GM04503 (cell line): ENCODE data around the gene HAO2.

Source experiments
- DNase-seq: peaks from one replicate; pipeline ENCODE4 v3.0.0-alpha.2; 2012; ENCODE audit warnings: low read depth

Gene HAO2

DNA sequence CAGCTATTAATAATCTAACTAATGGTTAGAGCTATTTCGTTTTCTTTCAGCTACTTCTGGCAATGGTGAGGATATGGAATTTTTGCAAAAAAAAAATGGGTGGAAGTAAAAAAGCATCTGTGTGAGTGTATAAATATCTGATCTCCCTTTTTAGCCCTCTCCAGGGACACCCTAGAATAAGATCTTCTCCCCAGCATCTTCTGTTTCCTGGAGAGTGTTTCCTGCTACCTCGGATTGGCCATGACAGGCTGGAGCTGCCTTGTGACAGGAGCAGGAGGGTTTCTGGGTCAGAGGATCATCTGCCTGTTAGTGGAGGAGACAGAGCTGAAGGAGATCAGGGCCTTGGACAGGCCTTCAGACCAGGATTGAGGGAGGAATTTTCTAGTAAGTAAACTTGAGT, 70.2 kb downstream of the HAO2 start:
- no peak for DNase-seq

GRCh38 chr1:119440721-119441307, 72.2 kb downstream of the HAO2 start:
- DNase-seq: no peak

GRCh38 chr1:119442756-119443155, 74.2 kb downstream of the HAO2 start:
- DNase-seq: no peak
